Glomerular visceral epithelial cell (primary cell): ENCODE results near the gene TOR3A.

ENCODE experiments used
- DNase-seq: peaks from one replicate; pipeline ENCODE4 v3.0.0-alpha.2; 2016; ENCODE audit errors: extremely low spot score

The TOR3A gene

DNA sequence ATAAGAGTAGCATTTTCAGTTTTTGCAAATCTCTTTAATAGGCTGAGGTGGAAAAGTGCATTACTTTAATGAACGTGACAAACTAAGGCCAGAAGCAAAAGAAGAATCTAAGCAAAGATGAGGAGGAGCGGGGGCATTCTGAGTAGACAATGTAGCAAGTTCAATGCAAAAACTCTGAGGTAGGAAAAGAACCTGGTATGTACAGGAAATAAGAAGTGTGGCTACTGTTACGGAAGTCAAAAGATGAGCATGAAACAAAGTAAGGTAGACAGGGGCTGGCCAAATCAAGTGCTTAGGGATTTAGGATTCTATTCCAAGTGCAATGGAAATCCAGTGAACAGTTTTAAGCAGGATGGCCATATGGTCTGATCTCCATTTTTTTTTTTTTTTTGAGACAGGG, 63.7 kb downstream of the TOR3A start:
- DNase-seq: no peak
